A673 (cell line): ENCODE measurements around the gene HYOU1.
A peak's percentile ranks its signal among the peaks of the same experiment; 100 is the strongest.

Experiments
- EZH2 ChIP-seq: fragments of 200-600 bp; sonication (generic); IDR thresholded peaks from 2 replicates; pipeline ENCODE4 v1.6.1; 2017; ENCODE audit warnings: borderline replicate concordance, low read depth, mild to moderate bottlenecking, mixed read lengths, antibody characterized with exemption, low read length; ENCODE audit not compliant: poor library complexity, severe bottlenecking
- TF ChIP-seq, protein P1 (sequence below): fragments of 300-800, 200-600 bp; sonication (generic); conservative IDR thresholded peaks from 2 replicates; pipeline ENCODE4 v1.5.1; 2017; ENCODE audit warnings: low read depth, mild to moderate bottlenecking, antibody characterized with exemption, low read length, moderate library complexity, mixed read lengths

DNA sequence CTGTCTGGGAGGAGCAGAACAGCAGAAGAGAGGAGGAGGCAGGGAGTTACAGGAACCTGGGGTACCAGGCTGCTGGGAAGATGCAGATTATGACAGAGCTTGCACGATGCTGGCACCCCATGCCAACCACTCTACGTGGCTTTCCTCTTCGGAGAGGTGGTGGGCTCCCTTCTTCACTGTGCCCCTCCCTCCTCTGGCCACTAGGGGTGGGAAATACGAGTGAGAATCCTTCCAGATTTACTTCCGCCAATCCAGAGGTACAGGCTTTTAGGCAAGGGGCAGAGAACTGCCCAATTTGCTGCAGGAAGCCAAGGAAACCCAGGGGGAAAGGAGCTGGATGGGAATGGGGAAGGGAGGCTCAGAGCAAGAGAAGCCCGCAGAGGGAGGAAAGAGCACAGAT, 12.3 kb downstream of the HYOU1 start:
- TF ChIP-seq, protein P1, sequence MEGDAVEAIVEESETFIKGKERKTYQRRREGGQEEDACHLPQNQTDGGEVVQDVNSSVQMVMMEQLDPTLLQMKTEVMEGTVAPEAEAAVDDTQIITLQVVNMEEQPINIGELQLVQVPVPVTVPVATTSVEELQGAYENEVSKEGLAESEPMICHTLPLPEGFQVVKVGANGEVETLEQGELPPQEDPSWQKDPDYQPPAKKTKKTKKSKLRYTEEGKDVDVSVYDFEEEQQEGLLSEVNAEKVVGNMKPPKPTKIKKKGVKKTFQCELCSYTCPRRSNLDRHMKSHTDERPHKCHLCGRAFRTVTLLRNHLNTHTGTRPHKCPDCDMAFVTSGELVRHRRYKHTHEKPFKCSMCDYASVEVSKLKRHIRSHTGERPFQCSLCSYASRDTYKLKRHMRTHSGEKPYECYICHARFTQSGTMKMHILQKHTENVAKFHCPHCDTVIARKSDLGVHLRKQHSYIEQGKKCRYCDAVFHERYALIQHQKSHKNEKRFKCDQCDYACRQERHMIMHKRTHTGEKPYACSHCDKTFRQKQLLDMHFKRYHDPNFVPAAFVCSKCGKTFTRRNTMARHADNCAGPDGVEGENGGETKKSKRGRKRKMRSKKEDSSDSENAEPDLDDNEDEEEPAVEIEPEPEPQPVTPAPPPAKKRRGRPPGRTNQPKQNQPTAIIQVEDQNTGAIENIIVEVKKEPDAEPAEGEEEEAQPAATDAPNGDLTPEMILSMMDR = peak; percentile 39
- no peak for TF ChIP-seq EZH2
